Measurements from ENCODE around the gene PRLHR.

Gene PRLHR

DNA sequence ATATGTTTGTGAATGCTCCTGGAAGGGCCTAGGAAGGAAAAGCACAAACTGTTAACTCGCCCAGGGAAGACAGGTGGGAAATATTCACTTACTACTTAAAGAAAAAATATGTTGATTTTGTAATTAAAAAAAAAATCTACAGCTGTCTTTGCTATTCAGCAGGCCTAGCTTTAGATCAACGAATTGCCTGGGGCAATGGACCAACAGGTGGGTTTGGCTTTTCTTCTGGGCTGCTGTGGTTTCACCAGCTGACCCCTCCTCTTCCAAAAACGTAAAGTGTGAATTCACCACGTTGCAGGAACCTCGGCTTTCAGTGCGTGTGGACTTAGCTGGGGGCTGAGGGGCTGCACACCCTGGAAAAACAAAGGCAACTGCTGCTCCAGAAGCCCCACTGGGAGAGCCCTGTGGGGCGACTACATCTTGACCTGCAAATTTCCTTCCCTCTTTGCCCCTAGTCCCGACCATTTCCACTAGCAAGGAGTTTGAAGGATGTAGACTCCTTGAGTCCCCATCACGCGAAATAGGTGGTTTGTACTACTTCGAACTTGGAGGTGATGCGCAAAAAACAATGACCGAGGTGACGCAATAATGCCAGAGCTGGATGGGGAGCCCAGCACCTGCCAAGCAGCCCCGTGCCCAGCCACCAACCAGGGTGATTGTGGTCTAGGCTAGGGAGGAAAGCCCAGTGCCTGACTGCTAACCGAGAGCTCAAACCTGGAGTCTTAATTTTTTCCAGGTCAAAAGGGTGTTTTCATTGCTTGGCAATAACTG, 7.4 kb downstream of the PRLHR start:
- DNase-seq: no peak

- DNase-seq: no peak
Measured at GRCh38 chr10:118586911-118587310, 8.5 kb downstream of the PRLHR start.

DNA sequence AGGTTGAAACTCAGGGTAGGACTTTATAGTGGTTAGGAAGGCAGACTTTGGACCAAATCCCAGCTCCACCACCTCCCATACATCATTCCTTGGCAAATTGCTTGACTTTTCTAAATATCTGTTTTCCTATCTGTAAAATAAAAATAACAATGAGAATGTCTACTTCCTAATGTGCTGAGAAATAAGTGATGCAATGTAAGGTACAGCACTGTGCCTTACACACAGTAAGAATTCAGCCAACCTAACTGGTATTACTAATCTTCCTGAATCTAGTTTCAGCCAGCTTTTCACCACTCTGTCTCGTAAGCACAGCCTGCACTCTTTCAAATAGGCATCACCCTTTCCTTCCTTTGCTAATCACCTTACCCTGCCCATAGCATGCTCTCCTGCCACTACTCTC, 9.7 kb downstream of the PRLHR start:
- no peak for DNase-seq

GRCh38 chr10:118585234-118585633, 10.2 kb downstream of the PRLHR start:
- DNase-seq: no peak

DNA sequence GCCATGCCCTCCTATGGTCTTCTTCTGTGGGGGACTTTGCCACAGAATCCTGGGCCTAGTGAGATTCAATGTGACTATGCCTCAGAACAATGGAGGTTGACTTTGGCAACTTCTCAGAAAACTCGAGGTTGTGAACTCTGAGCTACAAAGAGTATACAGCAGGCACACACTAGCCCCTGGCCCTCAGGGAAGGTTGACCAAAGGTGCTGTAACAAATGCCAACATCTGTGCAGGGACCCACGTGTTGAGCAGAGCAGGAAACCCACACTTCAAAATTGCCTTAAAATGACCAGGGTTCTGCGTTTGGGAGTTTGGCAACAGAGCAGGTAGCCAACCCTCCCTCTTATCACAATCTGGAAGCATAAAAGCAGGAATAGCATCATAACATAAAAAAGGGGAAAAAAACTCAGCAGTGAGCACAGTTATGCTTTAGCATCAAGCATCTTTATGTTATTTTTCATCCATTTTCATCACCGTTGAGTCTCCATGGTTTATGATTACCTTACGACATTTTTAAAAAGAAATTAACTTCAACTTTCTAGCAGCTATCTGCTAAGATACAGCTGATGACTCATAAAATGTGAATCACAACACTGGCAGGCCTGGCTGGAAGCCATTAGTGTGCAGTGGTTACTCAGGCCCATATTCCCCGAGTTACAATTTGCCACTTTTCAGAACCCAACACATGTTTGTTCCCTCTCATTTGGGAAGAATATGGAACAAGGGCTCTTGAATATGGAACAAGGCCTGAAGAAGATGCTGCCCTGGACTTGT, 11.1 kb downstream of the PRLHR start:
- no peak for DNase-seq

DNA sequence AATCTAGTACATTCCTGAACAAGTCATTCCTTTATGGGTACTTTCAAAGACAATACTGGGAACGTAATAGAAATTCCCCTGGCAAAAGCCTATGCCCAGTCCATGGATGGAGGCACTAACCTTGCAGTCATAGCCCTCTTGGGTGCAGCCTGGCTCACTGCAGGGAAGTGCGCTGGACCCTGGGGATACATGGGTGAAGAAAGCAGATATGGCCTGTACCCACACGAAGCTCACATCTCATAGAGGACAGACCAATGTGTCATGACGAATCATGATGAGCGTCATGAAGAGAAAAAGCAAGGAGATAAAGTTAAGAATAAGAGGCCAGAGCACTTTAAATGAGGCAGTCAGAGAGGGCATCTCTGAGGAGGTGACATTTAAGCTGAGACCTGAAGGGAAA, 11.8 kb downstream of the PRLHR start:
- no peak for DNase-seq

- no peak for DNase-seq
Measured at GRCh38 chr10:118582511-118582910, 12.9 kb downstream of the PRLHR start.

GRCh38 chr10:118581340-118581739, 14.1 kb downstream of the PRLHR start:
- no peak for DNase-seq

DNA sequence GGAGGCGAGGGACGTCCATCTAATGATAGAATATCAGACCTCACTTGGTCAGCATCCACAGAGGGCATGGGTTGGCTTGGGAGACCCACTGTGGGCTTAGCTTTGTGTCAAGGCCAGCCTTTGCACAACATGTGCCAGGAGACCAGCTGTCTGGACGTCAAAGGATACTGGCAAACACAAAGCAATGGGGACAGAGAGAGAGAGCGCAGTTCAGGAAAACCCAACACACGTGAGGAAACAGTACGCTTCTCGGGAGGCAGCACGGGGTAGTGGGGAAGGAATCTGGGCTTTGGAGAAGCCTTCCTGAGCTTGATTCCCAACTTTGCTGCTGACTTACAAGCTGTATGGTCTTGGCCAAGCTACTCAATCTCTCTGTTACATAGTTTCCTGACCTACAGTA, 14.7 kb downstream of the PRLHR start:
- no peak for DNase-seq

- DNase-seq: no peak
Measured at GRCh38 chr10:118573512-118573911, 21.9 kb downstream of the PRLHR start.

GRCh38 chr10:118572256-118573041, 23.0 kb downstream of the PRLHR start:
- DNase-seq: no peak

DNA sequence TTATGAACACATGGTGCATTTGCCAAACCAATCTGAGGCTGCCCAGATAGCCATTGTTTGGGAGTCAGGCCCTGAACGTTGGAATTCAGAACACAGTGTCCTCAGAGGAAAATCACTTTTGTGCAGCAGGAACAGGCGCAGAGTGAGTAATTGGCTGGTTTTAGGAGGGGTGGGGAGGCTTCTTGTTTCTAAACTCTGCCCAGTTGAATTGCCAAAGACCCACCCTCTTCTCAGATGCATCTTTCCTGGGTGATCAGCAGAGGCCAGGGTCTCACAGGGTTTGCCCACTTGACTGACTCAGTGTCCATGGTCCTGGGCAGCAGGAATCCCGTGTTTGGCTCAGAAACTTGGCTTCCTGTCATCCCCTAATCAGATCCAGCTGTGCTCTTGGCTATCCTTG, 24.3 kb downstream of the PRLHR start:
- no peak for DNase-seq

- peak in 1 of 2 experiments; percentile 37 for DNase-seq
Measured at GRCh38 chr10:118570591-118570990, 24.9 kb downstream of the PRLHR start.

DNA sequence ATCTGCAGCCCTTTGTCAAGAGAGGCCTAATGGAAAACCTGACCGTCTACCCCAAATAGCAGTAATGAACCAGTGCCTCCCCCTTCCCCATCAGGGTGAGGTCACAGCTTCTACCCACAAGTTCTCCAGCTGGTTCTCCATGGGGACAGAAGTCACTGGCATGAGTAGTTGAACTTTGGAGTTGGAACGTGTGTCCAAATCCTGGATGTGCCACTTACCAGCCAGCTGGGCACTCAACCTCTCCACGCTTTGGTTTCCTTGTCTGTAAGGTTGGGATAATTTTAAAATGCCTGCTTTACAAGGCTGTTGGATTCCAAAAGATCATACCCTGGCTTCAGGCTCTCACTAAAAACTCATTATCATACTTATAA, 25.6 kb downstream of the PRLHR start:
- no peak for DNase-seq

DNA sequence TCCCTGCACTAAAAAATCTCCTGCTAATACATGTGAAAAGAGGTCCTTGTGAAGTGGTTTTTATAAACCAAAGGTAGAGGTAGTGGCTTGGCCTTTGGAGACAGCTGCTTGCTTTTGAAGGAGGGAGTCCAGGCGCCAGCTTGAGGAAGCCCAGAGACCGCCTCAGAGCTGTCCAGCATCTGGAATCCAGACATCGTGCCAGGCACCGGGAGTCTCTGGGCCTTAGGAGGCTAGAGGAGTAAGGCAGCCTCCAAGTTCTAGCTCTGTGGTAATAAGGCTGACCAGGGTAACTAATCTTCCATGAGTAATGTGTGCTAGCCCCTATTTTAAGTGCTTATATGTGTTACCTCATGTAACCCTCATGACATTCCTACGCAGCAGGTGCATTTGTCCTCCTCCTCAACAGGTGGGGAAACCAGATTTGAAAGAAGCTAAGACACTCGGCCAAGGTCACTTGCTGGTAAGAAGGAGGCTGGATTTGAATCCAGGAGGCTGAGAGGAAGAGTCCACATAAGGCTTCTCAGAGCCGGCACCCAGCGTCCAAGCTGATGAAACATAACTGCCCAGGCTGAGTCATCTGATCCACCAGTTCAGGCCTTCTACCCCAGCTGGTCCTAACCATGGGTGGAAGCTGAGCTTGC, 26.1 kb downstream of the PRLHR start:
- DNase-seq: no peak

GRCh38 chr10:118568327-118568848, 27.1 kb downstream of the PRLHR start:
- DNase-seq: peak in 1 of 2 experiments; percentile 26

DNA sequence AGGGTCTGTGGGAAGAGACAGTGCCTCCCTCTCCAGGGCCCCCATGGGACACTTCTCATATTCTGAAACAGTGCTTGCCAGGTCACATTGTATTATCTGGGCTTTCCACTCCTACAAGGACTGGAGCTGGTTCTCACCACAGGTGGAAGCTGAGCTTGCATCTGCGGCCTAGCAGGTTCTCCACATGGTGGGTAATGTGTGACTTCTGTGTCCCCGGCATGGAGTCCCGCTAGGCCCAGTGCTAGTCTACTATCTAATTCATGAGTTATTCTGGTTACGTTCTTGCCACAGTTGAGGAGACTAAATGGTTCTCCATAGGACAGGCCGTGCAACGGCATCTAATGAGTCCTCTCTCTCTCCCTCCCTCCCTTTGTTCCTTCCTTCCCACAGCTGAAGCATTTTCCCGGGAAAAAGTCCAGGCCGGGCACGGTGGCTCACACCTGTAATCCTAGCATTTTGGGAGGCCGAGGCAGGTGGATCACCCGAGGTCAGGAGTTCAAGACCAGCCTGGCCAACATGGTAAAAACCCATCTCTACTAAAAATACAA, 27.7 kb downstream of the PRLHR start:
- peak in 1 of 2 experiments; percentile 3 for DNase-seq

DNA sequence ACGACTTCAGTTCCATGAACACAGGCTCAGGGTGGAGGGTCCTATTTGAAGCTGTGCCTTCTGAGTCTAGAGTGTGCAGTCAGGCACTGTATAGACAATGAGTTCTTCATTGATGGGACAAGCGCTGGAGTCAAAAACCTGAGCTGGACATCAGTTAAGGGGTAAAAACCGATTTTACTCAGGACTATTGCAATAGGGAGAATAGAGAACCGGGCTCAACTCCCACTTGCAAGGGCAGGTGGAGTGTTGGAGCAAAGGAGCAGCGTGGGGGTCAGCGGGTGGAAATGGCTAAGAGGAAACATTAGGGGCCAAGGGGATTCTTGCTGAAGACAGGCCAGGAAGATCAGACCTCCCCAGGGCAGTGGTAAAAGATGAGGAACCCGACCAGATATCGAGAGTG, 28.5 kb downstream of the PRLHR start:
- no peak for DNase-seq

DNA sequence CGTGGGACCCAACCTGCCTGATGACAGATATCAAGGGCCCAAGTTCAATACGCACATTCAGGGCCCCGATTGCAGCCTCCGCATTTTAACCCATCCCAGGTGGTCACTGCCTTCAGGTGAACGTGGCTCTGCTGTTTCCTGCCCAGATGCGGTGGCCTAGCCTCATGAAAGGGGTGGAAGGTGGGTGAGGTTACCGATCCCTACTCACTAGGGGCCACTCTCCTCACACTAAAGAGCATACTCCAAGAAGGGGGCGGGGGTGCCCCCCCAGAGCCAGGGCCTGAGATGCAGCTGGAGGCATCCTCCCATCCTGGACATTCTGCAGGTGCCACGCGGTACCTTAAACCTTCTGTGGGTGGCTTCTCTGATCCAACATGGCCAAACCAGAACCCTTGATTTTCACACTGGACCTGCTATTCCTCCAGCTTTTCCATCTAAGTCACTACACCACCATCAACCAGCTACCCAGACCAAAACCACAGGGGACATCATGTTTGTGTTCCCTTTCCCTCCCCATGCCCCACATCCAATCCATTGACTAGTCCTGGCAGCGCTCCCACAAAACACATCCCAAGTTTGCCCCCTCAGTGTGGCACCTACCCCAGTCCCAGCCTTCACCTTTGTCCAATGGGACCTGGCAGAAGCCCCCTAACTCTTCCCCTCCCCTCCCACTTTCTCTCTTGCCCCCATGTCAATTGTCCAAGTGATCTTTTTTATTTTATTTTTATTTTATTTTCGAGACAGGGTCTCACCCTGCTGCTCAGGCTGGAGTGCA, 30.0 kb downstream of the PRLHR start:
- DNase-seq: no peak

DNA sequence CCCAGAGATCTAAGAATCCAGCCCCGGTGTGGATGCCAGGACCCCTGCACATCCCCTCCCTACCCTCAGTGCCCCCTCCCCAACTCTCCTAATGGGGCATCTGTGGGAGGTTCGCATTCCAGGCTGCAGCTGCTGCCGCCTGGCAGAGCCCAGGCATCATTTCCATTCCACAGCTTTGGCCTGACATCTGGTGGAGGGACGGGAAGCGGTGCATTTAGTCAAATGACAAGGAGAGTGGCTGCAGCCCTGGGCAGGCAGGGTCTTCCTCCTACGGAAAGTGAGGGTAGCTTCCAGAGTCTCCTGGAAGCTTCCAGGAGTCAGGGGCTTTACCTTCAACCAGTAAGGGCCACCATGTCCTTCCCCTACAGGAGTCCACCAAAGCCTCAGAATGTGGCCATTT, 30.8 kb downstream of the PRLHR start:
- peak in 1 of 2 experiments; percentile 49 for DNase-seq

- no peak for DNase-seq
Measured at GRCh38 chr10:118564114-118564513, 31.3 kb downstream of the PRLHR start.

Data from NCI-H524 (cell line).